Measurements from ENCODE around the gene CADM2.

CADM2 gene

DNA sequence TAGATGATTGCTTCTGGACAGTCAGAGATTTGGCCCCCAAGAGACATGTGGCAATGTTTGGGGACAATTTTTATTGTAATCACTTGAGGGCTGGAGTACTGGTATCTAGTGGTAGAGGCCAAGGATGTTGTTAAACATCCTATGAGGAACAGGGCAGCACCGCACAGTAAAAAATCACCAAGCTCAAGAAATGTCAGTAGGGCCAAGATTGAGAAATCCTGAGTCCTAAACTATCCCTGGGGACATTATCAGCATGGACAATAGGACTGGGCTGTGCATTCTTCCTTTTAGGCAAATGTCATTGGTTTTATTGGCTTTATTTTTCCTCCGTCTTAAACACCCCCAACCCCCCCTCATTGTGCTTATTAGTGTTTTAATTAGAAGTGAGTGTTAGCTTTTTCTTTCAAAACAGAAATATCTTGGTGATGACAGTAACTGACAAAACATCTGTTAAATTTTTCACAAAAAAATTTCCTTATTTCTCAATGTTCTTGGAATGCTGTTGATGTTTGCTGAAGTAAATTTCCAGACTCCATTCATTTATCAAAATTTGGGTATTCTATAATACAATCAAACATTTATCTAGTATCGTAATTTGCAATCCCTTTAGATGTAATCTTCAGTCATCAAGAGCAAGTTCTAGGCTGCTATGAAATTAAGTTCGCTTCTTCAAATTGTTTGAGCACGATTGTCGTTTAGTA lies 1087.8 kb downstream of the CADM2 start:
- no peak for DNase-seq

GRCh38 chr3:86047161-86047560 lies 1088.4 kb downstream of the CADM2 start:
- no peak for DNase-seq

DNA sequence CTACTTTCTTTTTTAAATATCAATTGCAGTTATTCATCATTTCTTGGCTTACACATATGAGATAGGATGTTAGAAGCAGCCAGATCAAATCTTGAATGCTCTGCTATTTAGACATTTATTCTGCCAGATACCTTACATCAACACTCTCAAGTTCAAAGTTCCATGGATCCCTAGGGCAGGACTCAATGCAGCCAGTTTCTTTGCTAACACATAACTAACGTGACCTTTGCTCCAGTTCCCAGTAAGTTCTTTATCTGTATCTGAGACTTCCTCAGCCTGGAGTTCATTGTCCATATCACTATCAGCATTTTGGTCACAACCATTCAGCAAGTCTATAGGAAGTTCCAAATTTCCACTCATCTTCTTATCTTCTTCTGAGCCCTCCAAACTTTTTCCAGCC lies 1092.3 kb downstream of the CADM2 start:
- no peak for DNase-seq

GRCh38 chr3:86056032-86056431 lies 1097.2 kb downstream of the CADM2 start:
- DNase-seq = no peak

DNA sequence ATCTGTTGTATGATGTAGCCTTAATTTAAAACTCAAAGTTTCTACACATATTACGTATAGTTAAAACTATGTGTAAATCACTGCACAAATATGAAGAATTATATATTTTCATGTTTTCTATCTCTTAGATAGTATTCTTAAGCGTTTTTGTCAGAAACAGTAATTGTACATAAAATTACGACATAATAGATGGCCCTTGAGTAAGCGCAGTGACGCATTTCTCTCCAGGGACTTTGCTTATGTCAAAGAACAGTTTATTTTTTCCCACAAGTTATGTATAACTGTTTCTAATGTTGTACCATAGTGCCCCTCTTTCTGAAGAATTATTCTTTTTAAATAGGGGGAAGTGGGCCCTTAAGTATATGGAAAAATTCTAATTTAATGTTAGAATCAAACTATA lies 1098.2 kb downstream of the CADM2 start:
- DNase-seq = no peak

DNA sequence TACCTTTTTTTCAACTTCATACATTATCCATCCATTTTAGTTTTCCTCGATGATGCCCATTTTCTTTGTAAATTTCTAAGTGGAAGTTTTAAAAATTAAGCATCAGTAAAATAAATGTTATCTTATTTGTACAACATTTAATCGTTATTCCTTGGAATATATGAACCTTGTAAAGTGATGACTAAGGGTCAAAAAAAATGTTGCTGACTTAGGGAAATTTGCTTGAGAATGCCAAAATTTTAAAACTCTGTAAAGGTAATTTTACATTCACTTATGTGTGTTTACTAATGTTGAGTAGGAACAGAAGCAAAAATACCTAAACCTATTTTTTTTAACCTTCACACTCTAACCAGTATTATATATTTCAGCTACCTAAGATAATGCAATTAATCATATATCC lies 1115.0 kb downstream of the CADM2 start:
- no peak for DNase-seq

- no peak for DNase-seq
These were observed 1128.5 kb downstream of the CADM2 start for GRCh38 chr3:86087160-86087871.

DNA sequence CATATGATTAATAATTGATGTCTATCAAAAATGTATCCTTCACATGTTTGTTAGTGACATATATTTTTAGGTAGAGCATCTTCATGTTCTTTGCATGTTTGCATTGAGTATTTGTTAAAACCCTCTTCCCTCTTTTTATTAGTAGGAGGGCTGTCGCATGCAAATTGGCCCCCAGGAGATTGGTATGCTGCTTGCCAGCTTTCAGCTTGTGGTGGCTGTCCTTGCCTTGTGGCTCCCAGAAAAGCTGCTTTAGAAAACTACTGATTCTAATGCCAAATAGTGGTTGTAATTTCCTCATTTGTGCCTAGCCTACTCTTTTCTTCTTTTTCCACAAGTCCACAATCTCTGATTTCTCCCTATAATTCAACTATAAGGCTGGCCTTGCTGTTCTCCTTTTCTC lies 1145.4 kb downstream of the CADM2 start:
- no peak for DNase-seq

DNA sequence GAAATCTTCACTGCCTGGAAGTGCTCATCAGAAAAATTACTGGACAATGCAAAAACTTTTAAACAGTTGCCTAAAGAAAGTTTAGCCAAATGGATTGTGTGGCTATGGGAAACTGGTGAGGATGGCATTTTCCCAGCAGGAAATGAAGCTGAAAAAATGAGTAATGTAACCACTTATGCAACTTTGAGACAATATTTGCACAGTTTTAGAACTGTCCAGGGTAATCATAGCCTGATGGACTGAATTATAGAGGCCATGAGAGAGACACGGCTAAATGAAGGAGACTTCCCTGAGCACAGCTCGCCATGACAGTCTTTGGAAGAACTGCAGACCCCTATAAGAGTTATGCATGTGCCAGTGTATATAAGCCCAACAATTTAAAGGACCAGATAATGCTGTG lies 1150.6 kb downstream of the CADM2 start:
- no peak for DNase-seq

Measured in activated CD4-positive, CD25-positive, alpha-beta regulatory T cell (primary cell).